K562 (cell line): ENCODE measurements around the gene YOD1. TPM values are rescaled to one million over a fixed set of nuclear protein-coding genes. Genes with fewer than 3 reads are reported as not detected.

Experiments
- ARHGAP35 ChIP-seq: fragments of 450-650 bp; IDR thresholded peaks from 2 replicates; pipeline ENCODE4 v1.6.1; 2018; ENCODE audit not compliant: partially characterized antibody
- E2F8 ChIP-seq: fragments of 450-650 bp; IDR thresholded peaks from 2 replicates; pipeline ENCODE4 v1.7.1; 2018; ENCODE audit warnings: mild to moderate bottlenecking, low read depth; ENCODE audit not compliant: partially characterized antibody
- FUS ChIP-seq: fragments of 200-400 bp; formaldehyde crosslinking; optimal IDR thresholded peaks from 2 replicates; pipeline ENCODE3; 2017; ENCODE audit warnings: low read depth, low read length
- ILK ChIP-seq: fragments of 450-650 bp; IDR thresholded peaks from 2 replicates; pipeline ENCODE4 v1.6.1; 2016; ENCODE audit warnings: missing genetic modification characterization, low read depth, mild to moderate bottlenecking, missing compliant biosample characterization, moderate library complexity, borderline replicate concordance
- MTA2 ChIP-seq: fragments of 450-650 bp; IDR thresholded peaks from 2 replicates; pipeline ENCODE4 v1.6.1; 2016; ENCODE audit warnings: low read depth
- NELFE ChIP-seq: IDR thresholded peaks from 2 replicates; pipeline ENCODE4 v1.6.1; 2011; ENCODE audit warnings: mild to moderate bottlenecking; ENCODE audit not compliant: insufficient read depth, insufficient read length
- SIRT6 ChIP-seq: IDR thresholded peaks from one replicate; pipeline ENCODE4 v1.6.1; 2012; ENCODE audit warnings: low read depth, mild to moderate bottlenecking, control low read depth, inconsistent platforms, low read length, moderate library complexity
- SRSF9 ChIP-seq: fragments of 200-400 bp; formaldehyde crosslinking; IDR thresholded peaks from 2 replicates; pipeline ENCODE4 v1.6.1; 2017; ENCODE audit warnings: low read depth, low read length, borderline replicate concordance
- TCFL5 ChIP-seq: fragments of 250-450 bp; sonication (Bioruptor Pico); conservative IDR thresholded peaks from 2 replicates; pipeline ENCODE4 v1.6.1; 2021; ENCODE audit warnings: mild to moderate bottlenecking, moderate library complexity, matching md5 sums
- TRIM24 ChIP-seq, 2 experiments: fragments of 450-650 bp; IDR thresholded peaks; 2 replicates each; pipeline ENCODE4 v1.6.1; 2016
- ZEB2 ChIP-seq: fragments of 450-650 bp; IDR thresholded peaks from 2 replicates; pipeline ENCODE4 v1.6.1; 2016
- ZKSCAN3 ChIP-seq: fragments of 250-450 bp; sonication (Bioruptor Pico); IDR thresholded peaks from 2 replicates; pipeline ENCODE4 v1.4.0; 2020
- ZNF146 ChIP-seq: IDR thresholded peaks from one replicate; pipeline ENCODE4 v1.6.1; 2018; ENCODE audit warnings: missing compliant biosample characterization; ENCODE audit not compliant: unreplicated experiment
- ZNF444 ChIP-seq: fragments of 250-450 bp; sonication (Bioruptor Pico); IDR thresholded peaks from 2 replicates; pipeline ENCODE4 v1.4.0; 2020; ENCODE audit warnings: mild to moderate bottlenecking, moderate library complexity
- ZNF668 ChIP-seq: fragments of 250-450 bp; sonication (Bioruptor Pico); IDR thresholded peaks from 2 replicates; pipeline ENCODE4 v1.8.0; 2022; ENCODE audit warnings: mild to moderate bottlenecking, inconsistent platforms
- ZNF717 ChIP-seq: fragments of 250-450 bp; sonication (Bioruptor Pico); IDR thresholded peaks from 2 replicates; pipeline ENCODE4 v1.5.0; 2021
- polyA plus RNA-seq, 8 experiments: library from polyadenylated mRNA; depleted of rRNA in 4 of 8; stranded (reverse) in 5 of 8; unstranded in 3 of 8; fragments of >200 nt; fragmentation: Nextera tagmentation in 2 of 8; fragmentation: Illumina TruSeq in 1 of 8; extraction: Ambion mirVana in 2 of 8; extraction: Trizol in 1 of 8; gene quantifications; 2 replicates each; pipeline versions ENCODE4 v1.2.1 to v1.2.3, GENCODE V29; 2011 to 2014; ENCODE audit warnings: inconsistent platforms in 1 of 8, missing spikeins in 1 of 8
- total RNA-seq, 7 experiments: library from RNA; depleted of rRNA in 6 of 7; stranded (reverse); fragments of >200 nt in 6 of 7; fragmentation: Illumina TruSeq in 2 of 7; extraction: Trizol in 2 of 7; gene quantifications; 2 replicates each; pipeline versions ENCODE4 v1.2.1 to v1.2.3, GENCODE V29; 2011 to 2021; ENCODE audit warnings: low replicate concordance in 1 of 7
- TF ChIP-seq, protein P1 (sequence below): fragments of 450-650 bp; IDR thresholded peaks from 2 replicates; pipeline ENCODE4 v1.6.1; 2016; ENCODE audit warnings: borderline replicate concordance
- TF ChIP-seq, protein P2 (sequence below): sonication (generic); formaldehyde crosslinking; IDR thresholded peaks from 2 replicates; pipeline ENCODE4 v1.8.1; 2023; ENCODE audit warnings: missing genetic modification reagents, mild to moderate bottlenecking, borderline replicate concordance
- TF ChIP-seq, protein P3 (sequence below): fragments of 450-650 bp; formaldehyde crosslinking; IDR thresholded peaks from 2 replicates; pipeline ENCODE4 v1.4.0; 2020; ENCODE audit warnings: mild to moderate bottlenecking

YOD1 gene
- total and polyA plus RNA-seq, 9 of the 15 experiments (the other 6 are each of a cell fraction or from before 2014, with no cell fraction given) = 18.2 to 78.1 (median 46.9) TPM

DNA sequence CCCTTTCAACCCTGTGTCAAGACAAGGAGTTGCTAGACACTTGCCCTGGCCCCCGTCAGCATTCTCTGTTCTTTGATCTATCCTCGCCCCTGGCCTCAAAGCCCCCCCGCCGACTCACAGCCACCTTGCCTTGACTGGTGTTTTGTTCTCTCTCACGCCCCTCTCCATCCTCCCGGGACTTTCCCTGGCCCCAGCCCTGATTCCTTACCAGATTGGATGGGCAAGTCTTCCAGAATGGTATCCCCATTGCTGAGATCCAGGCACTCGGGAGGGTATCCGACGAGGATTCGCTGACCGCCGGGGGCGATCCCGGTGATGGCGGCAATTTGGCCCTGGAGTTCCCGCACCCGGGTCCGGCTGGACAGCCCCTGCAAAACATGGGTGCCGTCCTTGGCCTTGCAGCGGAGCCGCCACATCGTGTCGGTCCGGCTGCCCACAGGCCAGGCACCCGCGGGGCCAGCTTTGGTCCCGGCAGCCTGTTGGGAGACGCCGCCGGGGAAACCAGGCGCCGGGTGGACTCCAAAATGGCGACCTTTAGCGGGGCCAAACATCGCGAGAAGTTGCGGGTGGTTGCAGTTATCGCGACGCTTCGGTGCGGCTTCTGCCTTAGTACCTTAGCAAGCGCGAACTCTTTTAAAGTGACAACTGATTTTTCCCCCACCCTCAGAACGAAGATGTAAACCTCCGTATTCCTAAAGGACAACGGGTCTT is 373 bp downstream of the YOD1 start (continued):
- no peak for TF ChIP-seq ZNF668
- no peak for TF ChIP-seq ILK (tag)
- no peak for TF ChIP-seq TCFL5 (CRISPR knock-in tag)
- no peak for TF ChIP-seq ZKSCAN3 (CRISPR knock-in tag)
- TF ChIP-seq SIRT6 = no peak
- TF ChIP-seq, protein P1, sequence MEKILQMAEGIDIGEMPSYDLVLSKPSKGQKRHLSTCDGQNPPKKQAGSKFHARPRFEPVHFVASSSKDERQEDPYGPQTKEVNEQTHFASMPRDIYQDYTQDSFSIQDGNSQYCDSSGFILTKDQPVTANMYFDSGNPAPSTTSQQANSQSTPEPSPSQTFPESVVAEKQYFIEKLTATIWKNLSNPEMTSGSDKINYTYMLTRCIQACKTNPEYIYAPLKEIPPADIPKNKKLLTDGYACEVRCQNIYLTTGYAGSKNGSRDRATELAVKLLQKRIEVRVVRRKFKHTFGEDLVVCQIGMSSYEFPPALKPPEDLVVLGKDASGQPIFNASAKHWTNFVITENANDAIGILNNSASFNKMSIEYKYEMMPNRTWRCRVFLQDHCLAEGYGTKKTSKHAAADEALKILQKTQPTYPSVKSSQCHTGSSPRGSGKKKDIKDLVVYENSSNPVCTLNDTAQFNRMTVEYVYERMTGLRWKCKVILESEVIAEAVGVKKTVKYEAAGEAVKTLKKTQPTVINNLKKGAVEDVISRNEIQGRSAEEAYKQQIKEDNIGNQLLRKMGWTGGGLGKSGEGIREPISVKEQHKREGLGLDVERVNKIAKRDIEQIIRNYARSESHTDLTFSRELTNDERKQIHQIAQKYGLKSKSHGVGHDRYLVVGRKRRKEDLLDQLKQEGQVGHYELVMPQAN = peak; percentile 49; the same call in 1 of the 2 replicates
- TF ChIP-seq FUS = no peak
- no peak for TF ChIP-seq TRIM24 (IDR thresholded peaks at IDR 0.05)
- TF ChIP-seq E2F8 = no peak
- TF ChIP-seq ZNF717 (CRISPR knock-in tag) = no peak
- no peak for TF ChIP-seq MTA2
- TF ChIP-seq, protein P2, sequence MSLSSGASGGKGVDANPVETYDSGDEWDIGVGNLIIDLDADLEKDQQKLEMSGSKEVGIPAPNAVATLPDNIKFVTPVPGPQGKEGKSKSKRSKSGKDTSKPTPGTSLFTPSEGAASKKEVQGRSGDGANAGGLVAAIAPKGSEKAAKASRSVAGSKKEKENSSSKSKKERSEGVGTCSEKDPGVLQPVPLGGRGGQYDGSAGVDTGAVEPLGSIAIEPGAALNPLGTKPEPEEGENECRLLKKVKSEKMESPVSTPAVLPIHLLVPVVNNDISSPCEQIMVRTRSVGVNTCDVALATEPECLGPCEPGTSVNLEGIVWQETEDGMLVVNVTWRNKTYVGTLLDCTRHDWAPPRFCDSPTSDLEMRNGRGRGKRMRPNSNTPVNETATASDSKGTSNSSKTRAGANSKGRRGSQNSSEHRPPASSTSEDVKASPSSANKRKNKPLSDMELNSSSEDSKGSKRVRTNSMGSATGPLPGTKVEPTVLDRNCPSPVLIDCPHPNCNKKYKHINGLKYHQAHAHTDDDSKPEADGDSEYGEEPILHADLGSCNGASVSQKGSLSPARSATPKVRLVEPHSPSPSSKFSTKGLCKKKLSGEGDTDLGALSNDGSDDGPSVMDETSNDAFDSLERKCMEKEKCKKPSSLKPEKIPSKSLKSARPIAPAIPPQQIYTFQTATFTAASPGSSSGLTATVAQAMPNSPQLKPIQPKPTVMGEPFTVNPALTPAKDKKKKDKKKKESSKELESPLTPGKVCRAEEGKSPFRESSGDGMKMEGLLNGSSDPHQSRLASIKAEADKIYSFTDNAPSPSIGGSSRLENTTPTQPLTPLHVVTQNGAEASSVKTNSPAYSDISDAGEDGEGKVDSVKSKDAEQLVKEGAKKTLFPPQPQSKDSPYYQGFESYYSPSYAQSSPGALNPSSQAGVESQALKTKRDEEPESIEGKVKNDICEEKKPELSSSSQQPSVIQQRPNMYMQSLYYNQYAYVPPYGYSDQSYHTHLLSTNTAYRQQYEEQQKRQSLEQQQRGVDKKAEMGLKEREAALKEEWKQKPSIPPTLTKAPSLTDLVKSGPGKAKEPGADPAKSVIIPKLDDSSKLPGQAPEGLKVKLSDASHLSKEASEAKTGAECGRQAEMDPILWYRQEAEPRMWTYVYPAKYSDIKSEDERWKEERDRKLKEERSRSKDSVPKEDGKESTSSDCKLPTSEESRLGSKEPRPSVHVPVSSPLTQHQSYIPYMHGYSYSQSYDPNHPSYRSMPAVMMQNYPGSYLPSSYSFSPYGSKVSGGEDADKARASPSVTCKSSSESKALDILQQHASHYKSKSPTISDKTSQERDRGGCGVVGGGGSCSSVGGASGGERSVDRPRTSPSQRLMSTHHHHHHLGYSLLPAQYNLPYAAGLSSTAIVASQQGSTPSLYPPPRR = no peak; the same call in 1 of the 2 replicates
- no peak for TF ChIP-seq NELFE
- TF ChIP-seq, protein P3, sequence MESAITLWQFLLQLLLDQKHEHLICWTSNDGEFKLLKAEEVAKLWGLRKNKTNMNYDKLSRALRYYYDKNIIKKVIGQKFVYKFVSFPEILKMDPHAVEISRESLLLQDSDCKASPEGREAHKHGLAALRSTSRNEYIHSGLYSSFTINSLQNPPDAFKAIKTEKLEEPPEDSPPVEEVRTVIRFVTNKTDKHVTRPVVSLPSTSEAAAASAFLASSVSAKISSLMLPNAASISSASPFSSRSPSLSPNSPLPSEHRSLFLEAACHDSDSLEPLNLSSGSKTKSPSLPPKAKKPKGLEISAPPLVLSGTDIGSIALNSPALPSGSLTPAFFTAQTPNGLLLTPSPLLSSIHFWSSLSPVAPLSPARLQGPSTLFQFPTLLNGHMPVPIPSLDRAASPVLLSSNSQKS (CRISPR knock-in tag) = no peak
- TF ChIP-seq ARHGAP35 = peak; percentile 93
- no peak for TF ChIP-seq ZNF146 (CRISPR knock-in tag)
- TF ChIP-seq SRSF9 = no peak
- TF ChIP-seq ZNF444 = no peak
- TF ChIP-seq ZEB2 = no peak
